Renal cortex interstitium (tissue), 11 donors: ENCODE results near the gene GNAI3. TPM values are rescaled to one million over a fixed set of nuclear protein-coding genes. Genes with fewer than 3 reads are reported as not detected.

Source experiments
- DNase-seq, 11 donors: peaks; one replicate each; pipeline ENCODE4 v3.0.0-alpha.2; 2013; ENCODE audit warnings: low read depth in 9 of 11, low spot score in 4 of 11; ENCODE audit errors: extremely low read depth in 1 of 11
- polyA plus RNA-seq, 3 donors: library from polyadenylated mRNA; unstranded; fragments of 120-200 nt; gene quantifications; one replicate each; pipeline ENCODE4 v1.2.1, GENCODE V29; 2013; ENCODE audit not compliant: insufficient read length in 3 of 3

GNAI3 gene
- polyA plus RNA-seq, 3 donors = 11.7 to 13.5 (median 12.1) TPM

DNA sequence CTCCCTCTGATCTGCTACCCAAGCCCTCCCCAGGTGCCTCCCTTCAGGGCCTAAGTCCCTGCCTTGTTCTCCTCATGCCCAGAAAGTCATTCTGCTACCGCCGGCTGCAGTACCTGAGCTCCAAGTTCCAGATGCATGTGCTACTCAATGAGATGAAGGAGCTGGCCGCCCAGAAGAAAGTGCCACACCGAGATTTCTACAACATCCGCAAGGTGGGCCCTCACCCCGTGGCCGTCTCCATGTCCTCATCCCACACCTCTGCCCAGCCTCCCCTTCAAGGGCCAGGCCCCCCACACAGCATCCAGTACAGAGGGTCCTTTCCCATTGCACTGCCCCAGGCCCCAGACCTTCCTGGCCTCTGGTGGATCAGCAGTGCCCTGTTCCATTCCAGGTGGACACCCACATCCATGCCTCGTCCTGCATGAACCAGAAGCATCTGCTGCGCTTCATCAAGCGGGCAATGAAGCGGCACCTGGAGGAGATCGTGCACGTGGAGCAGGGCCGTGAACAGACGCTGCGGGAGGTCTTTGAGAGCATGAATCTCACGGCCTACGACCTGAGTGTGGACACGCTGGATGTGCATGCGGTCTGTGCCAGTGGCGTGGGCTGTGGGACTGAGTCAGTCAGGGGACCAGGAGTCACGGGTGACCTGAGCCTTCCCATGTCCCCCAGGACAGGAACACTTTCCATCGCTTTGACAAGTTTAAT is 79.4 kb downstream of the GNAI3 start:
- no peak for DNase-seq

GRCh38 chr1:109628540-109629321 is 80.3 kb downstream of the GNAI3 start:
- DNase-seq = no peak

DNA sequence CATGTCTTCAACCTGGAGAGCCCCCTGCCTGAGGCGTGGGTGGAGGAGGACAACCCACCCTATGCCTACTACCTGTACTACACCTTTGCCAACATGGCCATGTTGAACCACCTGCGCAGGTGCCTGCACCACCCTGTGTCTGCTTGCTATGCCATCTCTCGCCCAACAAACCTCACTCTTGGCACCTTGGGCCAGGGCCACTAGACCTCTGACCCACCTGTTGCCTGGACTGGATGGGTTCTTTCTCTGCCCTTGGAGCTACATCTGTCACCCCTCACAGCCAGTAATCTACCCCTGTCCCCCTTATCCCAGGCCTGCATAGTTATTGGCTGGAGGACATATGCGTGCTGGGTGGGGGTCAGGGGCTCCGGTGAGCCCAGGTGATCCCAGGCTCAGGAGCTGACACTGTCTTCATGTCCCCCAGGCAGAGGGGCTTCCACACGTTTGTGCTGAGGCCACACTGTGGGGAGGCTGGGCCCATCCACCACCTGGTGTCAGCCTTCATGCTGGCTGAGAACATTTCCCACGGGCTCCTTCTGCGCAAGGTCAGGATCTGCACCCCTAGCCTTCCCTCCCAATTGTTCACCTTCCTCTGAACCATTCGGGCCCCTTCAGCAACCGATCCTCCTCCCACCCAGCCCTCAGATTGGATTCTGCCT is 81.1 kb downstream of the GNAI3 start:
- no peak for DNase-seq

DNA sequence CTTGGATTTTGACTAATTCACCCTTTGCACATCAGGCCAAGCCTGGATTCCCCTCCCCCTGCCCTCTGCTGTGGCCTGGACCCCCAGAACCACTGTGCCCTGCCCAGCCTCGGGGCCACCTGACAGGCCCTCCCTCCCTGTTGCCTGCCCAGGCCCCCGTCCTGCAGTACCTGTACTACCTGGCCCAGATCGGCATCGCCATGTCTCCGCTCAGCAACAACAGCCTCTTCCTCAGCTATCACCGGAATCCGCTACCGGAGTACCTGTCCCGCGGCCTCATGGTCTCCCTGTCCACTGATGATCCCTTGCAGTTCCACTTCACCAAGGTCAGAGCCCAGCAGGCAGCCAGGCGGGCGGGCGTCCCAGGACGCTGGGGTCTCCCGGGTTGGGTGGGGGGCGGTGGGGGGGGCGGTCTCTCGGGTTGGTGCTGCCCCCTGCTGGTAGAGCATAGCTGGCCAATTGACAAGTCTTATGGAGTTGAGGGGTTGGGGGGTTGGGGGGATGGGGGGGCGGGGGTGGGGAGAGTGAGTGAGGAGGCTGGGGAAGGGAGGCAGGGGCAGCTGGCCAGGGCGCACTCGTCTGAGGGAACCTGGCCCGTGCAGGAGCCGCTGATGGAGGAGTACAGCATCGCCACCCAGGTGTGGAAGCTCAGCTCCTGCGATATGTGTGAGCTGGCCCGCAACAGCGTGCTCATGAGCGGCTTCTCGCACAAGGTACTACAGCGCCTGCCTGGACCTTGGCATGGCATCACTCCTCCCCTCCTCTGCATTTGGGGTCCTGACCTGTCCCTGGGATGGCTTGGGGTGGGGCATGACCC is 81.9 kb downstream of the GNAI3 start:
- DNase-seq = no peak

DNA sequence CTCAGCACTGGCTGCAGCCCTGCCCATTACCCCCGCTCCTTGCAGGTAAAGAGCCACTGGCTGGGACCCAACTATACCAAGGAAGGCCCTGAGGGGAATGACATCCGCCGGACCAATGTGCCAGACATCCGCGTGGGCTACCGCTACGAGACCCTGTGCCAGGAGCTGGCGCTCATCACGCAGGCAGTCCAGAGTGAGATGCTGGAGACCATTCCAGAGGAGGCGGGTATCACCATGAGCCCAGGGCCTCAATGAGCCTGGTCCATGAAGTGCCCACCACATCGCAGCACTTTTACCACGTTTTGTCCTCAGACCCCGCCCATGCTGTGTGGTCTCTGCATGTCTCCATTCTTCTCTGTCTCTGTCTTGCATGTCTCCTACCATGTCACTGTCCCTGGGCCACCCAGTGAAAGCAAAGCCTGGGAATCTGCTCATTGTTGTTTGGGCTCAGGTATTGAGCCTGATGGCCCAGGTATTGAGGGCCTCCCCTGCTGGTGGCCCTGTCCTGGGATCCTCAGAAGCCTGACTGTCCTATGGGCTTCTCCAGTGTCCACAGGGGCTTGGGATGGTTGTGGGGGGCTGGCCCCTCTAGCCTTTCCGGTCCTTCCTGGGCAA is 82.6 kb downstream of the GNAI3 start:
- no peak for DNase-seq

GRCh38 chr1:109631513-109632505 is 83.4 kb downstream of the GNAI3 start:
- DNase-seq = no peak

GRCh38 chr1:109632671-109633346 is 84.4 kb downstream of the GNAI3 start:
- no peak for DNase-seq

DNA sequence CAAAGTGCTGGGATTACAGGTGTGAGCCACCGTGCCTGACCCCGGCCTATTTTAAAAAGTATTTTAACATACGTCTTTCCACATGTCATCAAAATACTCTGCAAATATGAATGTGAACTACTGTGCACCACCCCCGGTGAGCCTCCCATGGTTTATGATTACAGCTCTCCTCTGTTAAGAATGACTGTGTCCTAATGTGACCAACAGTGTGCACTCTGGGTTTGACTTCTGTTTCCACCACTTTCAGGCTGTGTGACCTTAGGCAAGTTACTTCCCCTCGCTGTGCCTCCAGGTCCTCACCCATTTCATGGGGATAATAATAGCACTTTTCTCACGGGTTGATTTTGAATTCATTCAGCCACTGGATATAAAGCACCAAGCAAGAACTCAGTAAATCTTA is 85.9 kb downstream of the GNAI3 start:
- no peak for DNase-seq

DNA sequence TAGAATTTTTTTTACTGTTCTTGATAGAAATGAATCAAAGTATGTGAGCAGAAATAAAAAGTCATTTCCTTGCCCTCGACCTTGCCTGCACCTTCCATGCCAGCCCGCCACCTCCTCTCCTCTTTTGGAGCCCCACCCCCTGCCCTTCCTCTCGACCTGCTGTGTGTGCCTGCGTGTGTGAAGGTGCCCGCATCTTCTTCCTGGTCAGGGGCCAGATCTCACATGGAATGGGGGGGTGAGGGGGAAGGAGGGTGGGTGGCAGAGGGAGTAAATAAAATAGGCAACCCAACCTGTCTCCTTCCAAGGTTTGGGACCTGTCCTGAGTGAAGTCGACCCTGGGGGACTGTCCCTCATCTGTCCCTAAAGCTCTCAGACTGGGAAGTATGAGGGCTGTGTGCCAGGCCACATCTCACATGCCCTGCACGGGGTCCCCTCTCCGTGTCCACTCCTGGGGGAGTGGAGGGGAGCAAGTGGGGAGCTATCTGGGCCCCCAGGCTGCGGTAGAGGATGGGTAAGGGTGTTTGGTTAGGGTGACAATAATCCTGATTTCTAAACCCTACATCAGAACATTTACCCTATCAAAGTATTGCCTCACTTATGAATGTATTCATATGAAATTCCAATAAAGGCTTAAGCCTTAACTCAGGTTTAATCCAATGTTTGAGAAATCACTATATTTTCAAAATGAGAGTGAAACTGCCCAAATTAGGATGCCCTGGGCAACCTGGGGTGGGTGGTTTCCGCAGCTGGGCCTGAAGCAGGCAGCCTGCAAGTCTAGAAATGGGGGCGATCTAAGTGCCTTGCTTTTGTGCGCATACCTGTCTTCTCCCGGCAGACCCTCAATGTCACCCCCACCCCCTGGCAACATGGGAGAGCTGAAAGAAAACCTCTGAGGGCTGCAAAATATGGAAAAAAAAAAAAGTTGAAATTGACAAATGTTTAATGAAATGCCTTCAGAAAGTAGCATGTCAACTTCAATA is 86.6 kb downstream of the GNAI3 start:
- DNase-seq = no peak

DNA sequence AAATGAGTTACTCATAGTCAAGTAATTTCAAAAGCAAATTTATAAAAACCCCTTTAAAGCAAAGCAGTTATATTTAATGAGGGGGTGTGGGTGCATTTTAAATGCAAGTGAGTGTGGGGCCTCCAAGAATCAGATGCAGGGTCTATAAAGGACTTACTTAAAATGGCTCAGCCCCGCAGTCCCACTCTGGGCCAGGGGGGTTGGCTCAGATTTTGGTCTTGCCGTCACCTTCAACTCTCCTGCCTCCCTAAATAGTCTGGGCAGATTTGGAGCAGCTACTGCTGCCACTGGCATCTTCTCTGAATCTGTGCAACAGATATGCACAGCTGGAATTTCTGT is 87.4 kb downstream of the GNAI3 start:
- no peak for DNase-seq

- DNase-seq = no peak
Observed at GRCh38 chr1:109636201-109636952, 88.0 kb downstream of the GNAI3 start.

DNA sequence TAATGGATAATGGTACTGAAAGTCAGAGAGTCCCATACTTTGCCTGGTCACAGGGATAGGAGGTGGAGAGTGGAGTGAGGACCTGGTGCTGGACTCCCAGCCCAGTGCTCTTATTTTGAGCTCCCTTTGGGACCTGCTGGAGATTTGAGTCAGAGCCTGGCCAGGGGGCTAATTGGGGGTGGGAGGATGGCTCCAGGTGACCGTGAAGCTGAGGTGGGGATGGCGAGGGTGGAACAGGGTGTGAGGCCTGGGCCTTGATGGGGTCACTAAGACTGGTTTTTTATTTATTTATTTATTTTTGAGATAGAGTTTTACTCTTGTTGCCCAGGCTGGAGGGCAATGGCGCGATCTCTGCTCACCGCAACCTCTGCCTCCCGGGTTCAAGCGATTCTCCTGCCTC is 89.0 kb downstream of the GNAI3 start:
- no peak for DNase-seq

DNA sequence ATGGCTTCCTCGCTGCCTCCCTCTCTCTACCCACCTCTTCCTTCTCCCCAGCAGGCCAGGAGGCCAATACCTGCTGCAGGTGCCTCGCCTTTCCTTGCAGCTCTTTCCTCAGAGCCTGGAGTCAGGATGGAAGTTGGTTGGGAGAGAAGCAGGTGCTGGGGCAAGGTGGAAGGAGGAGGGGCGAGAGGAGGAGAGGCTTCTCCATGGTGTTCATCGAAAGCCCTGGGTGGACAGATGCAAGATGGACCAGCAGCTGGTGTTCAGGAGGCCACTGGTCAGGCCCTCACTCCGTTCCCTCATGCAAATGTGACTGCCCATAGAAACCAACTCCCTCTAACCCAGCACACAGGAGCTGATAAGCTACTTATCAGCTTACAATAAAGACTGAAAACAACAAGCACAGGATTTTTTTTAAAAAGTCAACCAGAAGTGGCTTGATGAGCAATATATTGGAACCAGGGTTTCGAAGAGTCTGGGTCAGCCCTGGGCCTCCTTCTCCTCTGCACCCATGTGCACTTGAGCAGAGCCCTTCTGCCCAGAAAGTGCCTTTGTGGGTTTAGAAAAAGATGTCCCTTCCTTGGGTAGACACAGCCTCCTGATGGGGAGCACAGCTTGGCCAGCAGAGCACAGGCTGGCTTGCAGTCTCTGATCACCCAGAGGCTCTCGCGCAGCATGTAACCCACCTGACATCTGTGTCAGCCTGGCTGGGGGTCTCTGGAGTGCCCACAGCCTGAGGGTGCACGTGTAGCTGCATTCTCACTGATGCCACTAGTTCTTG is 90.8 kb downstream of the GNAI3 start:
- DNase-seq = no peak

- no peak for DNase-seq
Observed at GRCh38 chr1:109639841-109640184, 91.4 kb downstream of the GNAI3 start.

DNA sequence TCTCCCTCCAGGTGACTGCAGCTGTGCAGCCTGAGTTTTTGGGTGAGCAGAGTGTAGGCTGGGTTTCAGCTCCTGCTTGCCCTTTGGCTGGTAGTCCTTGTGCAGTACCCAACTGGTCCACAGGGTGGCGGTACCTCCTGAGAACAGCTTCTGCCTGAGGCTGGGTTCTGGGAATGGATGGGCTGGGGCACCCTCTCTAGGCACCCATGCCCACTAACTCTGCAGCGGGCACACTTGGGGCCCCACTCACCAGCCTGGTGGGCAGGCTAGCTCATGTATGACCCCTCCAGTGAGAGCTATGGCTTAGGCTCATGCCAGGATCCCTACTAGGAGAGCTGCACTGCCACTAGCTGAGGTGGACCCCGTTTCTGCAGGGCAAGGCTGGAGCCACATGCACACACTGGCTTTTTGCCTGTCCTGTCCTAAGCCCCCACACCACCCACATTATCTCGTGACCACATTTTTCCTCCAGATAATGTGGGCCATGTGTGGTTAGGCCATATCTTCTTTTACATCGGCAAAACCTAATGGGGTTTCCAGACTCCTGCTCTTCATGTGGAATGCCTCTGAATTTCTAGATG is 92.0 kb downstream of the GNAI3 start:
- DNase-seq = peak in 1 of 11 donors; percentile 45
